Mesenchymal stem cell (in vitro differentiated cells and primary cell): ENCODE data around the gene MGLL.

Experiments used
- DNase-seq: peaks from one replicate; pipeline ENCODE4 v3.0.0-alpha.2; 2013
- H2AFZ ChIP-seq: one replicate; pipeline ENCODE4 v1.6.1; 2013; ENCODE audit warnings: low read depth, mild to moderate bottlenecking, control low read depth, inconsistent platforms, low read length, moderate library complexity
- H2AK5ac ChIP-seq: 2 replicates; pipeline ENCODE4 v1.6.1; 2013; ENCODE audit warnings: low read length, moderate library complexity, mild to moderate bottlenecking, inconsistent platforms; ENCODE audit not compliant: severe bottlenecking
- H2BK120ac ChIP-seq: one replicate; pipeline ENCODE4 v1.6.1; 2013; ENCODE audit warnings: low read depth, mild to moderate bottlenecking, inconsistent platforms, low read length, moderate library complexity
- H2BK12ac ChIP-seq, 2 experiments: one replicate each; pipeline ENCODE4 v1.6.1; 2013; ENCODE audit warnings: inconsistent platforms in 2 of 2, low read length in 2 of 2, mild to moderate bottlenecking in 2 of 2, moderate library complexity in 2 of 2, control low read depth in 1 of 2
- H2BK15ac ChIP-seq: one replicate; pipeline ENCODE4 v1.6.1; 2013; ENCODE audit warnings: mild to moderate bottlenecking, low read depth, inconsistent platforms; ENCODE audit not compliant: poor library complexity, severe bottlenecking
- H2BK5ac ChIP-seq: 2 replicates; pipeline ENCODE4 v1.6.1; 2013; ENCODE audit warnings: low read depth, mild to moderate bottlenecking, low read length, control low read depth, inconsistent platforms; ENCODE audit not compliant: poor library complexity, severe bottlenecking
- H3K14ac ChIP-seq, 2 experiments: one replicate each; pipeline ENCODE4 v1.6.1; 2013; ENCODE audit warnings: inconsistent platforms in 2 of 2, low read length in 2 of 2, control low read depth in 1 of 2, mild to moderate bottlenecking in 1 of 2, moderate library complexity in 1 of 2
- H3K18ac ChIP-seq, 2 experiments: one replicate each; pipeline ENCODE4 v1.6.1; 2013; ENCODE audit warnings: inconsistent platforms in 2 of 2, low read length in 2 of 2, control low read depth in 1 of 2, low read depth in 1 of 2, mild to moderate bottlenecking in 1 of 2
- H3K23ac ChIP-seq, 2 experiments: one replicate each; pipeline ENCODE4 v1.6.1; 2013; ENCODE audit warnings: inconsistent platforms in 2 of 2, low read length in 2 of 2, mild to moderate bottlenecking in 2 of 2, moderate library complexity in 2 of 2, control low read depth in 1 of 2
- H3K27ac ChIP-seq: 2 replicates; pipeline ENCODE4 v1.5.1; 2013; ENCODE audit warnings: mild to moderate bottlenecking, moderate library complexity, low read length, control low read depth, inconsistent platforms; ENCODE audit not compliant: poor library complexity, severe bottlenecking
- H3K27me3 ChIP-seq, 2 experiments: 2 replicates each; pipeline versions ENCODE4 v1.6.1 to v1.7.0; 2013; ENCODE audit warnings: low read length in 2 of 2, mild to moderate bottlenecking in 2 of 2, moderate library complexity in 2 of 2, control low read depth in 1 of 2, inconsistent platforms in 1 of 2; ENCODE audit not compliant: control insufficient read depth in 1 of 2, insufficient read depth in 1 of 2
- H3K36me3 ChIP-seq, 2 experiments: 2 replicates each; pipeline versions ENCODE4 v1.6.1 to v1.7.0; 2013; ENCODE audit warnings: low read length in 2 of 2, control low read depth in 1 of 2, inconsistent platforms in 1 of 2, low read depth in 1 of 2, mild to moderate bottlenecking in 1 of 2; ENCODE audit not compliant: insufficient read depth in 2 of 2, control insufficient read depth in 1 of 2
- H3K4ac ChIP-seq, 2 experiments: one replicate each; pipeline ENCODE4 v1.6.1; 2013; ENCODE audit warnings: inconsistent platforms in 2 of 2, low read length in 2 of 2, mild to moderate bottlenecking in 2 of 2, moderate library complexity in 2 of 2, control low read depth in 1 of 2, low read depth in 1 of 2
- H3K4me1 ChIP-seq: 2 replicates; pipeline ENCODE4 v1.6.1; 2013; ENCODE audit warnings: low read depth, low read length, control low read depth; ENCODE audit not compliant: control insufficient read depth, insufficient read depth
- H3K4me2 ChIP-seq: 2 replicates; pipeline ENCODE4 v1.6.1; 2013; ENCODE audit warnings: low read length, mild to moderate bottlenecking, inconsistent platforms; ENCODE audit not compliant: poor library complexity, severe bottlenecking
- H3K4me3 ChIP-seq, 2 experiments: 2 replicates each; pipeline versions ENCODE4 v1.5.1 to v1.7.0; 2013; ENCODE audit warnings: low read length in 2 of 2, mild to moderate bottlenecking in 2 of 2, control low read depth in 1 of 2, low read depth in 1 of 2; ENCODE audit not compliant: insufficient read depth in 1 of 2
- H3K79me1 ChIP-seq: replicated peaks from 2 replicates; pipeline ENCODE4 v1.6.1; 2013; ENCODE audit warnings: mild to moderate bottlenecking, control low read depth, low read length, inconsistent platforms; ENCODE audit not compliant: poor library complexity, severe bottlenecking
- H3K9ac ChIP-seq: 2 replicates; pipeline ENCODE4 v1.7.0; 2013; ENCODE audit warnings: mild to moderate bottlenecking, low read length, moderate library complexity
- H3K9me3 ChIP-seq: 2 replicates; pipeline ENCODE4 v1.7.0; 2013; ENCODE audit warnings: mild to moderate bottlenecking, low read length; ENCODE audit not compliant: control insufficient read depth
- H4K8ac ChIP-seq: one replicate; pipeline ENCODE4 v1.6.1; 2013; ENCODE audit warnings: inconsistent platforms, mild to moderate bottlenecking, low read length, moderate library complexity
- H4K91ac ChIP-seq: one replicate; pipeline ENCODE4 v1.6.1; 2013; ENCODE audit warnings: mild to moderate bottlenecking, low read length, inconsistent platforms
- whole genome bisulfite sequencing: methylation state at CpG from one replicate; pipeline ENCODE4 v1.1.7; 2013; ENCODE audit warnings: mixed read lengths; 5-methylcytosine and 5-hydroxymethylcytosine counted together

MGLL gene

GRCh38 chr3:127671523-127672428 is 150.5 kb downstream of the MGLL start:
- H3K27ac ChIP-seq, result no peak overlapping the region
- no peaks in the 10 kb centered on the region for H3K27me3 ChIP-seq
- no peaks in the 10 kb centered on the region for H3K9me3 ChIP-seq
- peaks cover 15 to 20% of the 10 kb centered on the region in 2 experiments for H3K36me3 ChIP-seq
- no peak overlapping the region for H2AK5ac ChIP-seq
- H3K4me1 ChIP-seq, result peaks cover 23% of the 10 kb centered on the region
- H4K8ac ChIP-seq, result peak overlapping the region; percentile 98
- H3K4me2 ChIP-seq, result peak overlapping the region; percentile 74
- peak overlapping the region; percentile 65 for H2BK120ac ChIP-seq
- 42% methylated on average over 35 of the region's 44 CpGs for WGBS
- H2BK12ac ChIP-seq, result peak overlapping the region in 1 of 2 experiments; percentile 54
- H3K4me3 ChIP-seq, result peak overlapping the region; percentile 65 to 81
- H4K91ac ChIP-seq, result peak overlapping the region; percentile 97
- H3K23ac ChIP-seq, result peak overlapping the region in 1 of 2 experiments; percentile 27
- H2AFZ ChIP-seq, result peak overlapping the region; percentile 64
- peak overlapping the region; percentile 83 to 97 for H3K4ac ChIP-seq
- H3K79me1 ChIP-seq, result peaks cover 18% of the 10 kb centered on the region
- DNase-seq, result no peak
- H3K9ac ChIP-seq, result peak overlapping the region; percentile 90
- peak overlapping the region in 1 of 2 experiments; percentile 91 for H3K14ac ChIP-seq
- H2BK15ac ChIP-seq, result peak overlapping the region; percentile 76
- H2BK5ac ChIP-seq, result no peak overlapping the region
- peak overlapping the region; percentile 86 to 98 for H3K18ac ChIP-seq

GRCh38 chr3:127670761-127671522 is 151.4 kb downstream of the MGLL start:
- no peak overlapping the region for H2BK120ac ChIP-seq
- 98% methylated on average over 19 of the region's 20 CpGs for WGBS

GRCh38 chr3:127670229-127670559 is 152.1 kb downstream of the MGLL start:
- Histone ChIP-seq H2BK15ac (no peak overlapping the region), H2AFZ (no peak overlapping the region)

More at GRCh38 chr3:127670761-127671522, 151.4 kb downstream of the MGLL start:
- no peak overlapping the region for H3K18ac ChIP-seq
- H3K4ac ChIP-seq, result no peak overlapping the region
- H2BK5ac ChIP-seq, result no peak overlapping the region
- no peak for DNase-seq
- H2BK12ac ChIP-seq, result no peak overlapping the region
- peak overlapping the region in 1 of 2 experiments; percentile 81 for H3K4me3 ChIP-seq
- no peak overlapping the region for H2AFZ ChIP-seq
- no peak overlapping the region for H4K91ac ChIP-seq
- no peak overlapping the region for H3K27ac ChIP-seq
- peaks cover 18% of the 10 kb centered on the region for H3K79me1 ChIP-seq
- peak overlapping the region; percentile 31 for H2BK15ac ChIP-seq
- no peak overlapping the region for H3K4me2 ChIP-seq
- H3K9me3 ChIP-seq, result no peaks in the 10 kb centered on the region
- no peak overlapping the region for H3K14ac ChIP-seq
- peaks cover 7 to 12% of the 10 kb centered on the region in 2 experiments for H3K36me3 ChIP-seq
- no peak overlapping the region for H4K8ac ChIP-seq
- H2AK5ac ChIP-seq, result no peak overlapping the region
- no peak overlapping the region for H3K9ac ChIP-seq
- H3K23ac ChIP-seq, result no peak overlapping the region
- peaks cover 23% of the 10 kb centered on the region for H3K4me1 ChIP-seq
- H3K27me3 ChIP-seq, result no peaks in the 10 kb centered on the region

More at GRCh38 chr3:127670229-127670559, 152.1 kb downstream of the MGLL start:
- Histone ChIP-seq H3K4me3 (no peak overlapping the region), H3K27ac (no peak overlapping the region), H3K4me2 (no peak overlapping the region), H3K9me3 (no peaks in the 10 kb centered on the region), H3K14ac (no peak overlapping the region), H3K23ac (no peak overlapping the region), H4K8ac (no peak overlapping the region), H2AK5ac (no peak overlapping the region), H2BK120ac (no peak overlapping the region), H3K27me3 (no peaks in the 10 kb centered on the region), H3K79me1 (peaks cover 16% of the 10 kb centered on the region), H3K4ac (no peak overlapping the region), H2BK5ac (no peak overlapping the region), H3K9ac (no peak overlapping the region), H4K91ac (no peak overlapping the region), H3K18ac (no peak overlapping the region), H3K36me3 (peaks cover 6 to 7% of the 10 kb centered on the region in 2 experiments), H2BK12ac (no peak overlapping the region), H3K4me1 (peaks cover 23% of the 10 kb centered on the region)
- WGBS, result 100% methylated on average over 6 of the region's 7 CpGs
- no peak for DNase-seq
